Body of pancreas (tissue), 4 donors: ENCODE data around the gene WFIKKN1.

ENCODE experiments used
- POLR2A ChIP-seq, 3 donors: fragments of 450-650 bp; IDR thresholded peaks; one replicate each; pipeline ENCODE4 v1.6.1; 2016; ENCODE audit warnings: antibody characterized with exemption in 3 of 3, mild to moderate bottlenecking in 2 of 3
- TF ChIP-seq, protein P1 (sequence below), 7 experiments: fragments of 450-650 bp in 4 of 7; fragments of 200-600 bp in 3 of 7; sonication (generic) in 3 of 7; IDR thresholded peaks; one replicate each; pipeline ENCODE4 v1.5.1; 2016 to 2019; ENCODE audit warnings: antibody characterized with exemption in 7 of 7

DNA sequence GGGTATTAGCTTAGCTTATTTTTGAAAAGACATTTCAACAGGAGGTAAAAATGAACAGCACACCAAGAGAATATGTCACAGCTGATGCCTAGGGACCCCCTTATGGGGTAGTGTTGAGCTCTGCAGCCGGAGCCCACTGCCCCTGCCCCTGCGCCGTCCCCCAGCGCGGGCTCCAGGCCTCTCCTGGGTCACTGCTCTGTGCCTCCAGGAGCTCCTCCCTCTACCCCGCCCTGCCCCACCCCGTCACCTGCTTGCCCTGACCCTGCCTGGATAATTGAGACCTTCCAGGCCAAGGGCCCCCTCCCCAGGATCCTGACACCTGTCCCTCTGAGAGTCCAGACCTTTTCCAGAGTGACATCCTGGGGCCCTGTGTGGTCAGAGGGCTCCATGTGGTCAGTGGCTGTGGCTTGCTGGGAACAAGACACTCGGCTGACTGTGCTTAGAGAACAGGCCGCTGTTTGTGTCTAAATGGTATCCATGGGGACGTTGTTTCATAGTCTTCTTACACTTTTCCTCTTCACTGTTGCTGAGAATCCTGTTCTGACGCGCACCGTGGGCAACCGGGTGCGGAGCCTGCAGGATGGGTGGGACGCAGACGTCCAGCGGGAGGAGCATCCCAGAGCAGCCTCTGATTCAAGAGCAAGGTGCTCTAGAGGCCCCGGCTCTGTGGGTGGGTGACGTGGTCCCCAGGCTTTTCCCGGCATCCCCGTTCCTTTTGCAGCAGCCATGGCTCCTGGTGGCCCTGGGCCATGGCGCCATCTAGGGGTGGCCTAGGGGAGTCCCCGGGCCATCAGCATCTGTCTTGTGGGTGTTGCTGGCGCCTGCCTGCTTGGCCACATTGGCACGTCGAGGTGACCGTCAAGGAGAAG, 20.0 kb upstream of the WFIKKN1 start:
- TF ChIP-seq, protein P1, sequence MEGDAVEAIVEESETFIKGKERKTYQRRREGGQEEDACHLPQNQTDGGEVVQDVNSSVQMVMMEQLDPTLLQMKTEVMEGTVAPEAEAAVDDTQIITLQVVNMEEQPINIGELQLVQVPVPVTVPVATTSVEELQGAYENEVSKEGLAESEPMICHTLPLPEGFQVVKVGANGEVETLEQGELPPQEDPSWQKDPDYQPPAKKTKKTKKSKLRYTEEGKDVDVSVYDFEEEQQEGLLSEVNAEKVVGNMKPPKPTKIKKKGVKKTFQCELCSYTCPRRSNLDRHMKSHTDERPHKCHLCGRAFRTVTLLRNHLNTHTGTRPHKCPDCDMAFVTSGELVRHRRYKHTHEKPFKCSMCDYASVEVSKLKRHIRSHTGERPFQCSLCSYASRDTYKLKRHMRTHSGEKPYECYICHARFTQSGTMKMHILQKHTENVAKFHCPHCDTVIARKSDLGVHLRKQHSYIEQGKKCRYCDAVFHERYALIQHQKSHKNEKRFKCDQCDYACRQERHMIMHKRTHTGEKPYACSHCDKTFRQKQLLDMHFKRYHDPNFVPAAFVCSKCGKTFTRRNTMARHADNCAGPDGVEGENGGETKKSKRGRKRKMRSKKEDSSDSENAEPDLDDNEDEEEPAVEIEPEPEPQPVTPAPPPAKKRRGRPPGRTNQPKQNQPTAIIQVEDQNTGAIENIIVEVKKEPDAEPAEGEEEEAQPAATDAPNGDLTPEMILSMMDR (IDR thresholded peaks at IDR 0.05) = peak; percentile 68 to 88 (median 78)
- no peak for TF ChIP-seq POLR2A (IDR thresholded peaks at IDR 0.05)
